GM13976 (cell line): ENCODE results near the gene UGT1A3.
A peak's percentile ranks its signal among the peaks of the same experiment; 100 is the strongest.

Experiments used
- DNase-seq: peaks from one replicate; pipeline ENCODE4 v3.0.0; 2012; ENCODE audit warnings: low spot score
- CTCF ChIP-seq: IDR thresholded peaks from 2 replicates; pipeline ENCODE4 v1.5.1; 2012; ENCODE audit warnings: borderline replicate concordance, mild to moderate bottlenecking; ENCODE audit not compliant: insufficient read depth; ENCODE audit errors: extremely low read depth, missing control alignments, control extremely low read depth
- in situ Hi-C: fragments of 300-500 bp; cut with MboI; formaldehyde crosslinking; loops from one replicate; pipeline ENCODE4 v1.12.0; 2022; ENCODE audit warnings: low sequenced_read_pairs, mixed read lengths, inconsistent platforms; ENCODE audit not compliant: unreplicated experiment

Gene UGT1A3

GRCh38 chr2:233706720-233707119 lies 22.1 kb upstream of the UGT1A3 start:
- in situ Hi-C loops, result loop anchor here (25.0 kb wide), 2 partner anchors 244 to 419 kb away; no protein-coding TSS in a partner anchor
- no peak for DNase-seq
- no peak for TF ChIP-seq CTCF

- in situ Hi-C loops, result loop anchor here (25.0 kb wide), 2 partner anchors 246 to 421 kb away; no protein-coding TSS in a partner anchor
- DNase-seq, result no peak
- no peak for TF ChIP-seq CTCF
Measured at GRCh38 chr2:233707940-233708644, 20.8 kb upstream of the UGT1A3 start.

GRCh38 chr2:233708942-233709341 lies 19.9 kb upstream of the UGT1A3 start:
- in situ Hi-C loops, result loop anchor here (25.0 kb wide), 2 partner anchors 247 to 422 kb away; no protein-coding TSS in a partner anchor
- no peak for DNase-seq
- no peak for TF ChIP-seq CTCF

GRCh38 chr2:233711312-233712008 lies 17.4 kb upstream of the UGT1A3 start:
- peak; percentile 86 for TF ChIP-seq CTCF
- in situ Hi-C loops, result loop anchor here (25.0 kb wide), 2 partner anchors 249 to 424 kb away; no protein-coding TSS in a partner anchor
- peak; percentile 64 for DNase-seq

GRCh38 chr2:233712611-233713261 lies 16.1 kb upstream of the UGT1A3 start, which contains the start of gene UGT1A5:
TSS of gene UGT1A5 (plus strand) at chr2:233712907. CDS start at chr2:233712992, 85 bp downstream.
- in situ Hi-C loops, result loop anchor here (25.0 kb wide), 2 partner anchors 250 to 425 kb away; no protein-coding TSS in a partner anchor
- no peak for DNase-seq
- TF ChIP-seq CTCF, result no peak

- in situ Hi-C loops, result loop anchor here (25.0 kb wide), 2 partner anchors 251 to 426 kb away; no protein-coding TSS in a partner anchor
- no peak for TF ChIP-seq CTCF
- DNase-seq, result no peak
Measured at GRCh38 chr2:233713262-233713615, 15.6 kb upstream of the UGT1A3 start.
